Neuron (in vitro differentiated cells): Measurements from ENCODE around the gene PHYHD1.

Experiments used
- H2AFZ ChIP-seq: one replicate; pipeline ENCODE4 v1.6.1; 2013; ENCODE audit warnings: low read depth, mild to moderate bottlenecking, inconsistent platforms, low read length, moderate library complexity
- H3K27me3 ChIP-seq: one replicate; pipeline ENCODE4 v1.6.1; 2013; ENCODE audit warnings: low read length; ENCODE audit not compliant: insufficient read depth
- H3K36me3 ChIP-seq: one replicate; pipeline ENCODE4 v1.6.1; 2013; ENCODE audit warnings: low read length; ENCODE audit not compliant: insufficient read depth
- H3K4me1 ChIP-seq: one replicate; pipeline ENCODE4 v1.6.1; 2013; ENCODE audit warnings: low read length; ENCODE audit not compliant: insufficient read depth
- H3K4me3 ChIP-seq: 2 replicates; pipeline ENCODE4 v1.5.1; 2013; ENCODE audit warnings: mild to moderate bottlenecking, low read length, moderate library complexity
- H3K9me3 ChIP-seq: one replicate; pipeline ENCODE4 v1.6.1; 2013; ENCODE audit warnings: low read length

Gene PHYHD1

GRCh38 chr9:128892221-128892921 is 28.4 kb upstream of the PHYHD1 start:
- Histone ChIP-seq H3K4me1 (no peaks in the 10 kb centered on the region), H3K4me3 (no peak overlapping the region)

GRCh38 chr9:128893354-128893753 is 27.4 kb upstream of the PHYHD1 start:
- no peak overlapping the region for H3K4me3 ChIP-seq
- no peaks in the 10 kb centered on the region for H3K4me1 ChIP-seq
- no peaks in the 10 kb centered on the region for H3K27me3 ChIP-seq
- no peaks in the 10 kb centered on the region for H3K9me3 ChIP-seq
- H3K36me3 ChIP-seq = peaks cover 38% of the 10 kb centered on the region
- no peak overlapping the region for H2AFZ ChIP-seq

More at GRCh38 chr9:128892221-128892921, 28.4 kb upstream of the PHYHD1 start:
- Histone ChIP-seq H2AFZ (no peak overlapping the region), H3K36me3 (peaks cover 42% of the 10 kb centered on the region), H3K27me3 (no peaks in the 10 kb centered on the region), H3K9me3 (no peaks in the 10 kb centered on the region)

GRCh38 chr9:128894764-128895163 is 26.0 kb upstream of the PHYHD1 start:
- H2AFZ ChIP-seq = no peak overlapping the region
- H3K4me1 ChIP-seq = no peaks in the 10 kb centered on the region
- H3K36me3 ChIP-seq = peaks cover 37% of the 10 kb centered on the region
- no peaks in the 10 kb centered on the region for H3K27me3 ChIP-seq
- no peak overlapping the region for H3K4me3 ChIP-seq
- H3K9me3 ChIP-seq = no peaks in the 10 kb centered on the region

- H3K36me3 ChIP-seq = peaks cover 31% of the 10 kb centered on the region
- H3K9me3 ChIP-seq = no peaks in the 10 kb centered on the region
- H3K4me3 ChIP-seq = no peak overlapping the region
- H3K27me3 ChIP-seq = no peaks in the 10 kb centered on the region
- H2AFZ ChIP-seq = no peak overlapping the region
- no peaks in the 10 kb centered on the region for H3K4me1 ChIP-seq
Observed at GRCh38 chr9:128895556-128895955, 25.2 kb upstream of the PHYHD1 start.

- Histone ChIP-seq H3K4me1 (no peaks in the 10 kb centered on the region), H3K9me3 (no peaks in the 10 kb centered on the region), H3K4me3 (no peak overlapping the region), H3K36me3 (peaks cover 17% of the 10 kb centered on the region), H3K27me3 (no peaks in the 10 kb centered on the region), H2AFZ (no peak overlapping the region)
Observed at GRCh38 chr9:128898382-128898781, 22.4 kb upstream of the PHYHD1 start.

DNA sequence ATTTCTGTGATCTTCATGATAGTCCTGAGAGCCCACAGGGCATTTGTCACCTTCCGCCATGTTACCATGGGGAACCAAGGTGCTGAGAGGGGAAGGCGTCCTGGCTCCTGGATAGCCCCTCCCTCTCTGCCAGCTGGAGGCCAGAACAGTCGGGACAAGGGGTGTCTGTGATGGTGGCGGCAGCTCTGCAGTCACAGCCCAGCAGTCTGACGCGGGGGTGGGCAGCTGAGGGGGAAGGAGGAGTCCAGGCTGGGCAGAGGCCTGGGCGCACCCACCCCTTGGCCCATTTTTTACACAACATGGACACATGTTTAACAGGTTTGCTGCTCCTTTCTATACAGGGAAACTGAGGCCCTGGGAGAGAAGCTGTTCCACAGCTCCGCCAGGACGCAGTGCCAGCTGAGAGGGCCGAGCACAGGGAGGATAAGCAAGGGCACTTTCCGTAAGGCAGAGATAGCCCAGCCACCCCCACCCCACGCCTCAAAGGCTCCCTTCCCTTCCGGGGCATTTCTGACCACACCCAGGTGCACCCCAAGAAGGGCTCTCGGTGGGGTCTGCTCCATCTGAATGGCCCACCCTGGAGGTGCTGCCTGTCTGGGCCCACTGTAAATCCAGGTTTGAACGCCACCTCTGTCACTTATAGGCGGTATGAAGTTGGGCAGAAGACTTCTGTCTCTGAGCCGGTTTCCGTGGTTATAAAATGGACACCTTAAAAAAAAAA is 21.8 kb upstream of the PHYHD1 start:
- H3K36me3 ChIP-seq = peaks cover 17% of the 10 kb centered on the region
- no peaks in the 10 kb centered on the region for H3K4me1 ChIP-seq
- no peak overlapping the region for H3K4me3 ChIP-seq
- H2AFZ ChIP-seq = no peak overlapping the region
- H3K27me3 ChIP-seq = no peaks in the 10 kb centered on the region
- no peaks in the 10 kb centered on the region for H3K9me3 ChIP-seq

DNA sequence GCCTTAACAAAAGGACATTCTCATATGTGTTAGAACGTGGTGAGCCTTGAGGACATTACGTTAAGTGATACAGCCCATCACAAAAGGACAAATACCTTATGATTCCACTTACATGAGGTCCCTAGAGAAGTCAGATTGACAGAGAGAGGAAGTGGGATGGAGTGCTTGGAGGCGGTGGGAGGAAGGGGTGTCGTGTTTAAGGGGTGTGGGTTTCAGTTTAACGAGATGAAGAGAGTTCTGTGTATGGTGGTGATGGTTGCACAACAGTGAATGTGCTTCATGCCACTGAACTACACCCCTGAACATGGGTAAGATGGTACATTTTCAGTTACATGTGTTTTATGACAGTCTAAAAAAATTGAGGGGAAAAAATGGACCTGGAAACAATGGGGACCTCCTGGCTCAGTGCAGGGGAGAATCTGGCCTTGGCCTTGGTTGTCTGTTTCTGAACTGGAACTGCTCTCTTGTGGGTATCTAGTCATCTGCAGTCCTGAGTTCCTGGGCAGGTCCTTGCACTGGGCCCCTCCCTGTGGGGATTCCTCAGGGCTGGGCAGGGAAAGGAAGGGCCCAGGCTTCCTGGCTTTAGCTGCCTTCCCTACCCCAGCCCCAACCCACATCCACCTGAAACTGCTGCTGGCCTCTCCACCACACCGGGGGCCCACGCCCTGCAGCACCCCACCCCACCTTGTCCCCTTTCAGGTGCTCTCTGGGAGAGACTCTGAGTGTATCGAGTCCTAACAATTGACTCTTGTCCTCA is 21.0 kb upstream of the PHYHD1 start:
- Histone ChIP-seq H3K4me1 (no peaks in the 10 kb centered on the region), H3K4me3 (no peak overlapping the region), H3K9me3 (no peaks in the 10 kb centered on the region), H3K36me3 (peaks cover 17% of the 10 kb centered on the region), H3K27me3 (no peaks in the 10 kb centered on the region), H2AFZ (no peak overlapping the region)

- Histone ChIP-seq H3K4me3 (no peak overlapping the region), H3K27me3 (no peaks in the 10 kb centered on the region), H3K4me1 (no peaks in the 10 kb centered on the region), H3K36me3 (peaks cover 14% of the 10 kb centered on the region), H3K9me3 (no peaks in the 10 kb centered on the region), H2AFZ (no peak overlapping the region)
Observed at GRCh38 chr9:128901379-128901778, 19.4 kb upstream of the PHYHD1 start.

GRCh38 chr9:128901822-128902221 is 19.0 kb upstream of the PHYHD1 start:
- Histone ChIP-seq H3K4me3 (no peak overlapping the region), H3K27me3 (no peaks in the 10 kb centered on the region), H3K36me3 (peaks cover 17% of the 10 kb centered on the region), H3K4me1 (no peaks in the 10 kb centered on the region), H3K9me3 (no peaks in the 10 kb centered on the region), H2AFZ (no peak overlapping the region)

DNA sequence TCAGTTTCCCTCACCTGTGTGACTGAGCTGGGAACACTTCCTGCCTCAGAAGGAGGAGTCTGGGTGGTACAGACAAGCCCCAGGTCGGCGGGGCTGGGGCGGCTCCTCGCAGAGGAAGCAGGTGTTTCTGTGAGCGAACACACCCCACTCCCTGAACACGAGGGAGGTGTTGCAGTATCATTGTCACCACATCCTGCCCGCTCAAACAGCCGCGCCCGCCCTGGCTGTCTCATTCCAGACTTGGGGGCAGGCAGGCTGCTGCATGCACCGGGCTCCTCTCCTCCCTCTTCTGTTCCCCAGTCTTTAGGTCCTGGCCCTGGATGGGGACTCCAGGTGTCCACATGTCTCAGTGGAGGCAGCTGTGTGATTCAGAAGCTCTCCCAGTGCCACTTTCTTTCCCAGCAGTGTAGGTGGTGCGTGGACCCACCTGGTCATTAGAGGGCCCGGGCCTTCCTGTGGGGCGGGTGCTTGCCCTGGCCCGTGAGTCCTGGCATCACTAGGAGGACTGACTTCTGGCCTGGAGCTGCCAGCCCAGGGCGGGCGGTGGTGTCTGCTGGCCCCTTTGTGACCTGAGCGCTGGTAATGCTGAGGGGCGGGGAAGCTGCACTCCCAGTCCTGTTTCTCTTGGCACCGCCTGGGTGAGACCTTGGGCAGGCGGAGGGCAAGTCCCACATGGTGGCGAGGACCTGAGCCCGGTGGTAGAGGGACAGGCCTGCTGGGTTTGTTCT is 18.3 kb upstream of the PHYHD1 start:
- no peaks in the 10 kb centered on the region for H3K4me1 ChIP-seq
- H2AFZ ChIP-seq = no peak overlapping the region
- H3K36me3 ChIP-seq = peaks cover 20% of the 10 kb centered on the region
- no peaks in the 10 kb centered on the region for H3K27me3 ChIP-seq
- no peak overlapping the region for H3K4me3 ChIP-seq
- peaks cover 3% of the 10 kb centered on the region for H3K9me3 ChIP-seq

DNA sequence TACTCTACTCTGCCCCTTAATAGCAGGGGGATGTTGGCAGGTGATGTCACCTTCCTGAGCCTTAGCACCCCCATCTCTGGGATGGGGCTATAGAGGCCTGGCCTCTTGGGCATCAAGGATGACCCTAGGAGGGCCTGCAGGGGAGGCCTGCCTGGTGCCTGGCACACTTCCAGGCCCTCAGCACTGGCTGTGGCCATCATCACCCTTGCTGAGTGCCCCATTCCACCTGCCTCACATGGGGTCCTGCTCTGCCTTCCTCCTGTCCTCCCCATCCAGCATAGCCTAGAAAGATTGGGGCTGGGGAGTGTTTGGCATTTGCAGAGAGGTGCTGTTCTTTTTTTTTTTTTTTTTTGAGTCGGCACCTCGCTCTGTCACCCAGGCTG is 17.7 kb upstream of the PHYHD1 start:
- no peak overlapping the region for H2AFZ ChIP-seq
- peaks cover 8% of the 10 kb centered on the region for H3K9me3 ChIP-seq
- peaks cover 26% of the 10 kb centered on the region for H3K36me3 ChIP-seq
- H3K27me3 ChIP-seq = no peaks in the 10 kb centered on the region
- H3K4me3 ChIP-seq = no peak overlapping the region
- no peaks in the 10 kb centered on the region for H3K4me1 ChIP-seq

GRCh38 chr9:128903871-128904620 is 16.7 kb upstream of the PHYHD1 start:
- Histone ChIP-seq H2AFZ (no peak overlapping the region), H3K36me3 (peaks cover 27% of the 10 kb centered on the region), H3K4me1 (no peaks in the 10 kb centered on the region), H3K9me3 (peaks cover 11% of the 10 kb centered on the region), H3K4me3 (no peak overlapping the region), H3K27me3 (no peaks in the 10 kb centered on the region)
